Prostate gland (tissue), 2 donors: ENCODE data around the gene CASQ2. TPM values are rescaled to one million over a fixed set of nuclear protein-coding genes. Genes with fewer than 3 reads are reported as not detected.

Experiments
- DNase-seq: peaks from one replicate; pipeline ENCODE4 v3.0.0-alpha.2; 2019; ENCODE audit warnings: low spot score
- H3K27ac ChIP-seq, 2 donors: fragments of 200-600 bp; sonication (generic); 2 replicates each; pipeline ENCODE4 v1.5.1; 2017 to 2019
- H3K27me3 ChIP-seq: fragments of 200-600 bp; sonication (generic); replicated peaks from 2 replicates; pipeline ENCODE4 v1.5.1; 2019; ENCODE audit not compliant: insufficient read depth
- H3K36me3 ChIP-seq, 2 donors: fragments of 200-600 bp; sonication (generic); 1 replicate in 1 of 2; 2 replicates in 1 of 2; pipeline versions ENCODE4 v1.5.1 to v1.8.1; 2017 to 2019
- H3K4me1 ChIP-seq: fragments of 200-600 bp; sonication (generic); replicated peaks from 2 replicates; pipeline ENCODE4 v1.5.1; 2019
- H3K4me3 ChIP-seq, 2 donors: fragments of 200-600 bp; sonication (generic); 2 replicates each; pipeline ENCODE4 v1.5.1; 2017 to 2019
- H3K9me3 ChIP-seq: fragments of 200-600 bp; sonication (generic); 2 replicates; pipeline ENCODE4 v1.5.1; 2017
- CTCF ChIP-seq, 4 experiments: fragments of 200-600 bp in 2 of 4; fragments of 450-650 bp in 2 of 4; sonication (generic) in 2 of 4; IDR thresholded peaks; 1 replicate in 3 of 4; 2 replicates in 1 of 4; pipeline ENCODE4 v1.5.1; 2016 to 2019; ENCODE audit warnings: antibody characterized with exemption in 4 of 4, mild to moderate bottlenecking in 2 of 4, moderate library complexity in 2 of 4
- POLR2A ChIP-seq: fragments of 450-650 bp; IDR thresholded peaks from one replicate; pipeline ENCODE4 v1.6.1; 2016; ENCODE audit warnings: antibody characterized with exemption, mild to moderate bottlenecking
- POLR2AphosphoS5 ChIP-seq: sonication (generic); formaldehyde crosslinking; IDR thresholded peaks from one replicate; pipeline ENCODE4 v1.6.1; 2017; ENCODE audit warnings: antibody characterized with exemption
- WGBS: methylation state at CpG from one replicate; pipeline ENCODE4 v1.1.5; 2018; 5-methylcytosine and 5-hydroxymethylcytosine counted together
- intact Hi-C: fragments of 100-400 bp; cut with DNase I; formaldehyde crosslinking; loops from one replicate; pipeline ENCODE4 v1.14.2; 2022
- total RNA-seq, 2 donors: library from RNA; depleted of rRNA; stranded (reverse); fragments of >200 nt; gene quantifications; one replicate each; pipeline ENCODE4 v1.1.0, GENCODE V29; 2016

Gene CASQ2
- total RNA-seq, 2 donors from 2014 or later = 6.4 to 6.6 TPM

- intact Hi-C loops = no loop called here
- H3K4me3 ChIP-seq = no peak overlapping the region
- H3K4me1 ChIP-seq = peaks cover 6% of the 10 kb centered on the region
- DNase-seq = no peak
- no peak overlapping the region for H3K27ac ChIP-seq
- H3K36me3 ChIP-seq = no peaks in the 10 kb centered on the region
- 57% methylated on average over 19 of the region's 19 CpGs for WGBS
- H3K27me3 ChIP-seq = no peaks in the 10 kb centered on the region
- TF ChIP-seq POLR2AphosphoS5 = no peak
- no peaks in the 10 kb centered on the region for H3K9me3 ChIP-seq
These were observed 97.2 kb downstream of the CASQ2 start for GRCh38 chr1:115671176-115671934.

GRCh38 chr1:115670476-115671175, 97.9 kb downstream of the CASQ2 start:
- H3K9me3 ChIP-seq = no peaks in the 10 kb centered on the region
- H3K27me3 ChIP-seq = no peaks in the 10 kb centered on the region
- DNase-seq = peak; percentile 38
- H3K36me3 ChIP-seq = no peaks in the 10 kb centered on the region
- no peak for TF ChIP-seq CTCF (IDR thresholded peaks at IDR 0.05)
- TF ChIP-seq POLR2A = no peak
- TF ChIP-seq POLR2AphosphoS5 = no peak
- 45% methylated on average over 14 of the region's 14 CpGs for WGBS
- no peak overlapping the region for H3K27ac ChIP-seq
- intact Hi-C loops = no loop called here
- no peak overlapping the region for H3K4me3 ChIP-seq
- H3K4me1 ChIP-seq = peaks cover 6% of the 10 kb centered on the region

GRCh38 chr1:115669886-115670285, 98.6 kb downstream of the CASQ2 start:
- no peak overlapping the region for H3K27ac ChIP-seq
- intact Hi-C loops = no loop called here
- no peaks in the 10 kb centered on the region for H3K36me3 ChIP-seq
- H3K4me3 ChIP-seq = no peak overlapping the region
- TF ChIP-seq POLR2A (no peak), POLR2AphosphoS5 (no peak), CTCF (IDR thresholded peaks at IDR 0.05) (no peak)
- DNase-seq = no peak
- peaks cover 6% of the 10 kb centered on the region for H3K4me1 ChIP-seq
- WGBS = 86% methylated on average over 1 of the region's 1 CpG
- no peaks in the 10 kb centered on the region for H3K27me3 ChIP-seq
- H3K9me3 ChIP-seq = no peaks in the 10 kb centered on the region

- 90% methylated on average over 5 of the region's 5 CpGs for WGBS
- H3K27ac ChIP-seq = no peak overlapping the region
- peaks cover 0 to 1% of the 10 kb centered on the region in 2 donors for H3K36me3 ChIP-seq
These were observed 99.4 kb downstream of the CASQ2 start for GRCh38 chr1:115669002-115669673.

More at GRCh38 chr1:115669002-115669673, 99.4 kb downstream of the CASQ2 start:
- DNase-seq = no peak
- Histone ChIP-seq H3K4me3 (no peak overlapping the region), H3K9me3 (no peaks in the 10 kb centered on the region), H3K4me1 (peaks cover 6% of the 10 kb centered on the region), H3K27me3 (no peaks in the 10 kb centered on the region)
- TF ChIP-seq CTCF (IDR thresholded peaks at IDR 0.05) = peak in 1 of 4 experiments; percentile 21
- TF ChIP-seq POLR2AphosphoS5 = no peak
- intact Hi-C loops = no loop called here
